Esophagus squamous epithelium (tissue), 5 donors: Measurements from ENCODE around the gene MATN3. TPM values are rescaled to one million over a fixed set of nuclear protein-coding genes. Genes with fewer than 3 reads are reported as not detected.
A peak's percentile ranks its signal among the peaks of the same experiment; 100 is the strongest.

Source experiments
- DNase-seq: peaks from one replicate; lab custom pipeline; 2025; lab: John Stamatoyannopoulos, UW
- H3K27ac ChIP-seq, 4 donors: fragments of 200-600 bp; sonication (generic); one replicate each; pipeline ENCODE4 v1.5.1; 2016 to 2019; ENCODE audit warnings: mild to moderate bottlenecking in 1 of 4
- H3K27me3 ChIP-seq, 4 donors: fragments of 200-600 bp; sonication (generic); 1 replicate in 3 of 4; 2 replicates in 1 of 4; pipeline versions ENCODE4 v1.5.1 to v1.6.0; 2017 to 2021; ENCODE audit warnings: antibody characterized with exemption in 1 of 4
- H3K36me3 ChIP-seq, 3 donors: fragments of 200-600 bp; sonication (generic); one replicate each; pipeline ENCODE4 v1.5.1; 2016 to 2019
- H3K4me1 ChIP-seq, 3 donors: fragments of 200-600 bp; sonication (generic); one replicate each; pipeline ENCODE4 v1.5.1; 2017 to 2019
- H3K4me3 ChIP-seq, 4 donors: fragments of 200-600 bp; sonication (generic); 1 replicate in 3 of 4; 2 replicates in 1 of 4; pipeline ENCODE4 v1.5.1; 2016 to 2019; ENCODE audit warnings: mild to moderate bottlenecking in 2 of 4, moderate library complexity in 1 of 4
- H3K9me3 ChIP-seq, 3 donors: fragments of 200-600 bp; sonication (generic); one replicate each; pipeline ENCODE4 v1.5.1; 2016 to 2019
- CTCF ChIP-seq, 6 experiments: fragments of 450-650 bp in 4 of 6; fragments of 200-600 bp in 2 of 6; sonication (generic) in 2 of 6; IDR thresholded peaks; one replicate each; pipeline ENCODE4 v1.5.1; 2016 to 2019; ENCODE audit warnings: antibody characterized with exemption in 6 of 6, mild to moderate bottlenecking in 4 of 6, moderate library complexity in 4 of 6
- POLR2A ChIP-seq, 4 donors: fragments of 450-650 bp; IDR thresholded peaks; one replicate each; pipeline ENCODE4 v1.6.1; 2017; ENCODE audit warnings: antibody characterized with exemption in 4 of 4, mild to moderate bottlenecking in 4 of 4, moderate library complexity in 3 of 4
- WGBS, 2 donors: methylation state at CpG; one replicate each; pipeline ENCODE4 v1.1.5; 2018; 5-methylcytosine and 5-hydroxymethylcytosine counted together
- intact Hi-C: fragments of 100-400 bp; cut with DNase I; formaldehyde crosslinking; loops from one replicate; pipeline ENCODE4 v1.15.0; 2022
- total RNA-seq, 4 donors: library from RNA; depleted of rRNA; stranded (reverse); fragments of >200 nt; gene quantifications; one replicate each; pipeline ENCODE4 v1.1.0, GENCODE V29; 2016
- donor health status: DM: yes; HTN: yes; CAD: no.

MATN3 gene
- total RNA-seq, 4 donors from 2014 or later: 0.45 to 1.3 (median 0.92) TPM; not detected in 1

DNA sequence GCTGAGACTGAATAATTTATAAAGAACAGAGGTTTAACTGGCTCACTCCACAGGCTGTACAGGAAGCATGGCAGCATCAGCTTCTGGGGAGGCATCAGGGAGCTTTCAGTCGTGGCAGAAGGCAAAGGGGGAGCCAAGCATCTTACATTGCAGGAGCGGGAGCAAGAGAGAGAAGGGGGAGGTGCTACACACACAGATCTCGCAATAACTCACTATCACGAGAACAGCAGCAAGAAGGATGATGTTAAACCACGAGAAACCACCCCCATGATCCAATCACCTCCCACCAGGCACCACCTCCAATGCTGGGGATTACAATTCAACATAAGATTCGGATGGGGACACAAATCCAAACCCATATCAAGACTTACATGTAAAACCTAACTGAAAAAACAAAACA lies 17.8 kb upstream of the MATN3 start:
- Histone ChIP-seq H3K4me3 (no peak overlapping the region), H3K9me3 (peaks cover 0 to 7% (median 0%) of the 10 kb centered on the region in 3 donors), H3K36me3 (peaks cover 15 to 83% (median 17%) of the 10 kb centered on the region in 3 donors), H3K4me1 (peaks cover 0 to 4% (median 0%) of the 10 kb centered on the region in 3 donors), H3K27ac (no peak overlapping the region), H3K27me3 (no peaks in the 10 kb centered on the region)
- no peak for DNase-seq
- intact Hi-C loops: no loop called here
- TF ChIP-seq POLR2A (IDR thresholded peaks at IDR 0.05): no peak
- no peak for TF ChIP-seq CTCF (IDR thresholded peaks at IDR 0.05)
- 86 to 87% methylated on average over 6 of the region's 6 CpGs for WGBS, 2 donors

DNA sequence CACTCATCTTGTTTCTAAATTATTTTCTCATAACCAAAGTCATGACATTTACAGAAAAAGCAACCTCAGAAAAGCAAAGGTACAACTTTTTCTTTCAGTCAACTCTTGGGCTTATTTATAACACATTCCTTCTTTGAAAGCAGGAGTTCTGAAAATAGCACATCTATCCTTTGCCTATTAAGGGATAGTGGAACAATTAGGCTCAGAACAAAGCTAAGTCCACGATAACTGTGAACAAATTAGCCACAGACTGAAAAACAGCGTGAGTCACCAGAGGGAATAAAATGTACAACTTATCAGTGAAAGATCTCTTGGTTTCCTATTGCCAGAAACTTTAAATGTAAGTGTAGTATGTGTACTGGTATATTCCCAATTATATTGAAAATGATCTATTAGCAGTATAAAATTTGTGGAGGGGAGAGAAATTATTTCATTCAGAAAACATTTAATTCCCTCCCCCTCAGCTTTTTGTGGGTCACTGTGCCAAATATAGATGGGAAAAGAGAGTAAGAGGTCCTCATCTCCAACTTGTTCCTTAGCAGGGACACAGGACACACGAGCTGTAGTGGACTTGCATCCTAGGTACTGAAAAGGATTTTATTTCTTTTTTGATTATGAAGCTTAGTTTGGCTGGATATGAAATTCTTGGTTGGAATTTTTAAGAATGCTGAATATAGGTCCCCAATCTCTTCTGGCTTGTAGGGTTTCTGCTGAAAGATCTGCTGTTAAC lies 15.4 kb upstream of the MATN3 start:
- no peak for TF ChIP-seq CTCF (IDR thresholded peaks at IDR 0.05)
- no peak for TF ChIP-seq POLR2A (IDR thresholded peaks at IDR 0.05)
- Histone ChIP-seq H3K27me3 (no peaks in the 10 kb centered on the region), H3K4me3 (no peak overlapping the region), H3K36me3 (peaks cover 0 to 60% (median 3%) of the 10 kb centered on the region in 3 donors), H3K4me1 (peaks cover 0 to 4% (median 0%) of the 10 kb centered on the region in 3 donors), H3K27ac (peak overlapping the region in 3 of 4 donors; percentile 60 to 66 (median 63)), H3K9me3 (peaks cover 0 to 7% (median 0%) of the 10 kb centered on the region in 3 donors)
- intact Hi-C loops: no loop called here
- 67 to 78% methylated on average over 3 of the region's 3 CpGs for WGBS, 2 donors
- no peak for DNase-seq

DNA sequence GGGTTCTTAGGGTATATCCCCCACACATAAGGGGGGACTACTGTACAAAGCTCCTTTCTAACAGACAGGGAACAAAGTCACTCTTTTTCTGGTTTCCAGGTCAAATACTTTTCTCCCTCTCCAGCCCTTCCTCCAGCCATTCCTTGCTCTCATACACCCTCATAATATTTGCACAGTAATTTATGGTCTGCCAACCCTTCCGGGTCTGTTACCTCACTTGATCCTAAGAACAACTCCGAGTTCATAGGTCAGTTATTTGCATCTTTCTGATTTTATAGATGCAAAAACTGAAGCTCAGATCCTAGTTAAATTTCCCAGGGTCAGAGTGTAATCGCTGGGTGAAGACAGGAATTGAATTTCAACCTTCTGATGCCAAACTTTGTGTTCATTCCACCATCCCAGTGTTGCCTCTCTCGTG lies 14.8 kb upstream of the MATN3 start:
- TF ChIP-seq CTCF (IDR thresholded peaks at IDR 0.05): no peak
- TF ChIP-seq POLR2A (IDR thresholded peaks at IDR 0.05): no peak
- 50 to 67% methylated on average over 4 of the region's 4 CpGs for WGBS, 2 donors
- peaks cover 0 to 54% (median 3%) of the 10 kb centered on the region in 3 donors for H3K36me3 ChIP-seq
- H3K4me1 ChIP-seq: peaks cover 0 to 4% (median 0%) of the 10 kb centered on the region in 3 donors
- H3K27me3 ChIP-seq: no peaks in the 10 kb centered on the region
- intact Hi-C loops: no loop called here
- H3K27ac ChIP-seq: peak overlapping the region in 3 of 4 donors; percentile 33 to 66 (median 60)
- no peak for DNase-seq
- H3K9me3 ChIP-seq: peaks cover 0 to 7% (median 0%) of the 10 kb centered on the region in 3 donors
- no peak overlapping the region for H3K4me3 ChIP-seq

DNA sequence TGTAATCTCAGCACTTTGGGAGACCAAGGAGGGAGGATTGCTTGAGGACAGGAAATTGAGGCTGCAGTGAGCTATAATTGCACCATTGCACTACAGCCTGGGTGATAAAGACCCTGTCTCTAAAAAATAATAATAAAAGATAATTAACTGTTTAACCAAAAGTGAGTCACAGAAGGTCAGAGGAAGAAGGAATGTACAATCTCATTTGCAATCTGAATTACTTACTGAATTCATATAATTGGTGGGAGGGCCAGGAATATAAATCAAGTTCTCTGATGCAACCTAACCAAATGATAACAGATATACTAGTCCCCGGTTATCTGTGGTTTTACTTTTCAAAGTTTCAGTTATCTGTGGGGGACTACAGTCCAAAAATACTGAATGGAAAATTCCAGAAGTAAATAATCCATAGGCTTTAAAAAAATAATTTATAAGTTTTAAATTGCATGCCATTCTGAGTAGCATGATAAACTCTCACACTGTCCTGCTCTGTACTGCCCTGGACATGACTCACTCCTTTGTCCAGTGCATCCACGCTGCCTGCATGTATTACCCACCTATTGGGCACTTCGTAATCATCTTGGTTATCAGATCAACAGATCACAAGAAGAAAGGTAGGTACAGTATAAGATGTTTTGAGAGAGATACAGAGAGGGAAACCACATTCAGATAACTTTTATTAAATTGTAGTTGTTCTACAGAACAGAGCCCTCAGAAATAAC lies 12.8 kb upstream of the MATN3 start:
- peaks cover 0 to 33% (median 0%) of the 10 kb centered on the region in 3 donors for H3K36me3 ChIP-seq
- H3K4me1 ChIP-seq: peaks cover 0 to 4% (median 0%) of the 10 kb centered on the region in 3 donors
- DNase-seq: no peak
- no peak overlapping the region for H3K27ac ChIP-seq
- intact Hi-C loops: no loop called here
- H3K9me3 ChIP-seq: peaks cover 0 to 16% (median 6%) of the 10 kb centered on the region in 3 donors
- no peaks in the 10 kb centered on the region for H3K27me3 ChIP-seq
- WGBS, 2 donors: 84 to 90% methylated on average over 3 of the region's 3 CpGs
- H3K4me3 ChIP-seq: no peak overlapping the region
- TF ChIP-seq POLR2A (IDR thresholded peaks at IDR 0.05) (no peak), CTCF (IDR thresholded peaks at IDR 0.05) (no peak)

- Histone ChIP-seq H3K36me3 (peaks cover 0 to 18% (median 0%) of the 10 kb centered on the region in 3 donors), H3K27me3 (no peaks in the 10 kb centered on the region), H3K4me3 (no peak overlapping the region), H3K9me3 (peaks cover 0 to 11% (median 6%) of the 10 kb centered on the region in 3 donors), H3K27ac (no peak overlapping the region), H3K4me1 (peaks cover 0 to 4% (median 0%) of the 10 kb centered on the region in 3 donors)
- 85 to 88% methylated on average over 4 of the region's 4 CpGs for WGBS, 2 donors
- DNase-seq: no peak
- TF ChIP-seq POLR2A (IDR thresholded peaks at IDR 0.05): no peak
- no peak for TF ChIP-seq CTCF (IDR thresholded peaks at IDR 0.05)
- intact Hi-C loops: no loop called here
Observed at GRCh38 chr2:20023688-20024087, 11.2 kb upstream of the MATN3 start.
